T-cell (primary cell): ENCODE measurements around the gene CATSPERD. TPM values are rescaled to one million over a fixed set of nuclear protein-coding genes. Genes with fewer than 3 reads are reported as not detected.

Experiments used
- ATAC-seq, 4 experiments: fragments of 200-7000 bp in 3 of 4; fragments of 150-1000 bp in 1 of 4; cut with Tn5 transposase; replicated peaks in 1 of 4; 1 replicate in 3 of 4; 2 replicates in 1 of 4; pipeline ENCODE4 v1.10.0; 2021; ENCODE audit warnings: moderate library complexity in 3 of 4, mild to moderate bottlenecking in 2 of 4, moderate number of reproducible peaks in 1 of 4
- CTCF ChIA-PET, 2 donors: fragments of 300-600 bp; sonication (Branson Sonifier 250); formaldehyde crosslinking; loops; one replicate each; lab custom pipeline; 2022; ENCODE audit warnings: antibody characterized with exemption in 2 of 2; lab: Charles Lee
- POLR2A ChIA-PET, 2 donors: fragments of 300-600 bp; sonication (Branson Sonifier 250); formaldehyde crosslinking; loops; one replicate each; lab custom pipeline; 2022; ENCODE audit warnings: antibody characterized with exemption in 2 of 2; lab: Charles Lee
- DNase-seq, 35 experiments: peaks; one replicate each; pipeline versions ENCODE4 v3.0.0 to v3.0.0-alpha.2; 2013 to 2023
- H3K27ac ChIP-seq: one replicate; pipeline ENCODE4 v1.5.1; 2013; ENCODE audit warnings: low read length
- H3K27me3 ChIP-seq, 2 experiments: replicated peaks in 1 of 2; 1 replicate in 1 of 2; 2 replicates in 1 of 2; pipeline versions ENCODE4 v1.6.1 to v1.7.0; 2013; ENCODE audit warnings: low read length in 1 of 2, mixed read lengths in 1 of 2; ENCODE audit not compliant: control insufficient read depth in 2 of 2, insufficient read depth in 2 of 2; ENCODE audit errors: extremely low read depth in 1 of 2
- H3K36me3 ChIP-seq, 2 donors: 1 replicate in 1 of 2; 2 replicates in 1 of 2; pipeline versions ENCODE4 v1.6.1 to v1.7.0; 2013; ENCODE audit warnings: low read length in 1 of 2; ENCODE audit not compliant: control insufficient read depth in 2 of 2, insufficient read depth in 1 of 2; ENCODE audit errors: extremely low read depth in 1 of 2
- H3K4me1 ChIP-seq, 2 experiments: 1 replicate in 1 of 2; 2 replicates in 1 of 2; pipeline versions ENCODE4 v1.6.1 to v1.7.0; 2013; ENCODE audit warnings: low read length in 2 of 2, mixed read lengths in 1 of 2; ENCODE audit not compliant: insufficient read depth in 2 of 2, control insufficient read depth in 1 of 2; ENCODE audit errors: extremely low read depth in 1 of 2
- H3K4me3 ChIP-seq, 2 donors: 1 replicate in 1 of 2; 2 replicates in 1 of 2; pipeline versions ENCODE4 v1.5.1 to v1.7.0; 2013; ENCODE audit warnings: mild to moderate bottlenecking in 2 of 2, low read length in 1 of 2, moderate library complexity in 1 of 2; ENCODE audit not compliant: control insufficient read depth in 1 of 2; ENCODE audit errors: extremely low read depth in 1 of 2
- H3K9me3 ChIP-seq: 2 replicates; pipeline ENCODE4 v1.7.0; 2013
- H3K27ac Mint-ChIP-seq, 2 donors: one replicate each; pipeline ENCODE4 v1.8.0; 2020 to 2021; ENCODE audit warnings: mild to moderate bottlenecking in 2 of 2, mixed read lengths in 2 of 2
- H3K27me3 Mint-ChIP-seq, 2 donors: one replicate each; pipeline ENCODE4 v1.8.0; 2021 to 2022; ENCODE audit warnings: mixed read lengths in 2 of 2
- H3K36me3 Mint-ChIP-seq: one replicate; pipeline ENCODE4 v1.8.0; 2021; ENCODE audit warnings: mixed read lengths
- H3K4me1 Mint-ChIP-seq, 3 donors: one replicate each; pipeline ENCODE4 v1.8.0; 2020 to 2022; ENCODE audit warnings: mixed read lengths in 3 of 3, mild to moderate bottlenecking in 1 of 3
- H3K4me3 Mint-ChIP-seq, 3 donors: one replicate each; pipeline ENCODE4 v1.8.0; 2020 to 2022; ENCODE audit warnings: mild to moderate bottlenecking in 3 of 3, mixed read lengths in 3 of 3, moderate library complexity in 3 of 3
- H3K9me3 Mint-ChIP-seq, 3 donors: one replicate each; pipeline ENCODE4 v1.8.0; 2020 to 2022; ENCODE audit warnings: mixed read lengths in 3 of 3
- WGBS: methylation state at CpG from one replicate; pipeline ENCODE4 v1.1.5; 2013; ENCODE audit warnings: missing lambda C conversion rate; ENCODE audit not compliant: insufficient coverage; 5-methylcytosine and 5-hydroxymethylcytosine counted together
- total RNA-seq, 35 experiments: library from RNA in 6 of 35; stranded (reverse) in 6 of 35; fragments of 120-200 nt in 1 of 35; gene quantifications; one replicate each; pipeline versions ENCODE4 v1.2.1 to v1.2.4 and lab custom pipeline; 2013 to 2026

CATSPERD gene
- total RNA-seq, 5 donors from 2014 or later (not counting 1 experiment from before 2014, with no cell fraction given), result not detected

- Mint-ChIP-seq H3K27me3 (peaks cover 1 to 8% of the 10 kb centered on the region in 2 donors), H3K27ac (no peak overlapping the region), H3K9me3 (no peaks in the 10 kb centered on the region), H3K4me1 (no peaks in the 10 kb centered on the region), H3K36me3 (no peaks in the 10 kb centered on the region), H3K4me3 (no peak overlapping the region)
- no peaks in the 10 kb centered on the region for H3K4me1 ChIP-seq
- 83% methylated on average over 7 of the region's 10 CpGs for WGBS
- peaks cover 0 to 15% of the 10 kb centered on the region in 2 experiments for H3K27me3 ChIP-seq
- ATAC-seq (no peak), DNase-seq (no peak)
- CTCF ChIA-PET, result interaction anchor here in 1 of 2 donors (0.7 kb wide), 1 partner anchor 19 kb away, joined by 4 read pairs; no protein-coding TSS in a partner anchor
- POLR2A ChIA-PET, result no interaction called here
- no peaks in the 10 kb centered on the region for H3K9me3 ChIP-seq
- no peak overlapping the region for H3K4me3 ChIP-seq
- H3K36me3 ChIP-seq, result no peaks in the 10 kb centered on the region
- H3K27ac ChIP-seq, result no peak overlapping the region
Observed at GRCh38 chr19:5818594-5818993, 98.2 kb downstream of the CATSPERD start.

- CTCF ChIA-PET, result no interaction called here
- H3K4me1 ChIP-seq, result no peaks in the 10 kb centered on the region
- ATAC-seq (no peak), DNase-seq (no peak)
- no peak overlapping the region for H3K4me3 ChIP-seq
- no peaks in the 10 kb centered on the region for H3K4me1 Mint-ChIP-seq
- no peak overlapping the region for H3K4me3 Mint-ChIP-seq
- 68% methylated on average over 3 of the region's 6 CpGs for WGBS
- no peaks in the 10 kb centered on the region for H3K36me3 Mint-ChIP-seq
- no peaks in the 10 kb centered on the region for H3K36me3 ChIP-seq
- no peak overlapping the region for H3K27ac Mint-ChIP-seq
- H3K9me3 Mint-ChIP-seq, result no peaks in the 10 kb centered on the region
- peaks cover 0 to 10% of the 10 kb centered on the region in 2 experiments for H3K27me3 ChIP-seq
- POLR2A ChIA-PET, result interaction anchor here in 1 of 2 donors (0.7 kb wide), 1 partner anchor 14 kb away, joined by 7 read pairs; no protein-coding TSS in a partner anchor
- H3K27me3 Mint-ChIP-seq, result peaks cover 1 to 8% of the 10 kb centered on the region in 2 donors
- H3K9me3 ChIP-seq, result no peaks in the 10 kb centered on the region
- H3K27ac ChIP-seq, result no peak overlapping the region
Observed at GRCh38 chr19:5820785-5821184, 100.3 kb downstream of the CATSPERD start.

GRCh38 chr19:5821521-5822180, 101.2 kb downstream of the CATSPERD start:
- Histone ChIP-seq H3K4me1 (peaks cover 0 to 5% of the 10 kb centered on the region in 2 experiments), H3K27ac (no peak overlapping the region), H3K9me3 (no peaks in the 10 kb centered on the region), H3K36me3 (no peaks in the 10 kb centered on the region), H3K27me3 (peaks cover 0 to 10% of the 10 kb centered on the region in 2 experiments), H3K4me3 (no peak overlapping the region)
- ChIA-PET POLR2A (no interaction called here), CTCF (no interaction called here)
- Mint-ChIP-seq H3K27ac (no peak overlapping the region), H3K9me3 (no peaks in the 10 kb centered on the region), H3K4me1 (peaks cover 0 to 3% (median 3%) of the 10 kb centered on the region in 3 donors), H3K36me3 (no peaks in the 10 kb centered on the region), H3K27me3 (peaks cover 0 to 6% of the 10 kb centered on the region in 2 donors), H3K4me3 (no peak overlapping the region)
- ATAC-seq, result no peak
- 78% methylated on average over 7 of the region's 8 CpGs for WGBS
- no peak for DNase-seq

DNA sequence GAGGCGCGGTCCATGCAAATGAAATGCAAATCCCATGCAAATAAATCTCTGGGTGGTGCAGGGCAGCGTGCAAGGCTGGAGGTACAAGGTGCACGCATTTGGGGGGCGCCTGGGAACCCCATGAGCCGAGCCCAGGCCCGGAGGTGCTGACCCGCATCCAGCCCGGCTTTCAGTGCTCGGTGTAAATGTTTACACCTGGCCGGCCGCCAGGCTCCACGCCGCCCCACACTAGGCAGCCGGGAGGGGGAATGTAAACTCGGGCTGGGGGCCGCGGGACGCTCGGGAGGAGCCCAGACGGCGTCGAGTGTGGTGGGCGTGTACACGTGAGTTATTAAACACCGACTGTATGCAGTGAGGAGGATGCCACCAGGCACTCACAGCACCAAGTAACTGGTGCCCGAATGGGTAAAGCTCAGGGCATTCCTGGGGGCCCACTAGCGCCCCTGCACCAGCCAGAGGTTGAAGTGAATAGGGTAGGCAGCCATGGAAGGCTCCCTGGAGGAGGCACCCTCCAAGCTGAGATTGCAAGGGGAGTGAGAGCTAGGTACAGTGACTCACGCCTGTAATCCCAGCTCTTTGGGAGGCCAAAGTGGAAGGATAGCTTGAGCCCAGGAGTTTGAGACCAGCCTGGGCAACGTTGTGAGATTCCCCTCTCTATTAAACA, 101.9 kb downstream of the CATSPERD start:
- H3K4me1 ChIP-seq, result peaks cover 0 to 11% of the 10 kb centered on the region in 2 experiments
- ATAC-seq (no peak), DNase-seq (no peak)
- Mint-ChIP-seq H3K4me3 (no peak overlapping the region), H3K36me3 (no peaks in the 10 kb centered on the region), H3K4me1 (peaks cover 5 to 10% (median 10%) of the 10 kb centered on the region in 3 donors), H3K27me3 (no peaks in the 10 kb centered on the region), H3K27ac (no peak overlapping the region), H3K9me3 (no peaks in the 10 kb centered on the region)
- H3K27me3 ChIP-seq, result peaks cover 0 to 10% of the 10 kb centered on the region in 2 experiments
- WGBS, result 74% methylated on average over 26 of the region's 30 CpGs
- no peak overlapping the region for H3K27ac ChIP-seq
- H3K4me3 ChIP-seq, result no peak overlapping the region
- CTCF ChIA-PET, result no interaction called here
- no peaks in the 10 kb centered on the region for H3K9me3 ChIP-seq
- no peaks in the 10 kb centered on the region for H3K36me3 ChIP-seq
- POLR2A ChIA-PET, result interaction anchor here in 1 of 2 donors (0.6 kb wide), 1 partner anchor 76 kb away, joined by 3 read pairs; no protein-coding TSS in a partner anchor

DNA sequence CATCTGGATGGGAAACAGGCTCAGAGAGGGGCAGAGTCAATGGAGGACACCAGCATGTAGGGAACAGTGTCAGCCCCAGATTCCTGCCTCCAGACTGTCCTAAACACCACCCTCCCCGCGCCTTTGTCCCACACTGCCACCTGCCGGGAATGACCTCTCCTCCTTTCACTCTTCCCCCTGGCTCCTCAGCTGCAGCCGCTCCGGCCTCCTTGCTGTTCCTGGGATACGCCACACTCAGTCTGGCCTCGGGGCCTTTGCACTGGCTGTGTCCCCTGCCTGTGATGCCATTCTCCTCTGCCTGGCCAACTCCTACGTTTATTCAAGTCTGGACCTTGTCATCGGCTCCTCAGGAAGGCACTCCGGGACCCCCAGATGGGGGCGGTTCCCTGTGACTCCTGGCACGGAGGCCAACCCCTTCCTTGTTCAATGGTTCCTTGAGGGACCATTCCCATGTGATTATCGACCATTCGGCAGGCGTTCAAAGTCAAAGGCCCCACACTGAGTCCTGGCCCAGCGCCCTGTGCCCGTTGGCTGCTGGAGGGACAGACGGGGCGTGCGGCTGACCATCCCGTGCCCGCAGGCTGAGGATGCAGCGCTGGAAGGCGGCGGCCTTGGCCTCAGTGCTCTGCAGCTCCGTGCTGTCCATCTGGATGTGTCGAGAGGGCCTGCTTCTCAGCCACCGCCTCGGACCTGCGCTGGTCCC, 103.3 kb downstream of the CATSPERD start:
- Histone ChIP-seq H3K4me3 (no peak overlapping the region), H3K27ac (no peak overlapping the region), H3K9me3 (no peaks in the 10 kb centered on the region), H3K4me1 (peaks cover 5 to 20% of the 10 kb centered on the region in 2 experiments), H3K36me3 (no peaks in the 10 kb centered on the region), H3K27me3 (peaks cover 0 to 12% of the 10 kb centered on the region in 2 experiments)
- POLR2A ChIA-PET, result no interaction called here
- no peaks in the 10 kb centered on the region for H3K36me3 Mint-ChIP-seq
- H3K27me3 Mint-ChIP-seq, result no peaks in the 10 kb centered on the region
- H3K27ac Mint-ChIP-seq, result no peak overlapping the region
- peaks cover 13 to 17% (median 15%) of the 10 kb centered on the region in 3 donors for H3K4me1 Mint-ChIP-seq
- no peak overlapping the region for H3K4me3 Mint-ChIP-seq
- DNase-seq, result no peak
- CTCF ChIA-PET, result no interaction called here
- no peak for ATAC-seq
- no peaks in the 10 kb centered on the region for H3K9me3 Mint-ChIP-seq
- WGBS, result 90% methylated on average over 30 of the region's 30 CpGs

- 100% methylated on average over 8 of the region's 10 CpGs for WGBS
- H3K36me3 ChIP-seq, result no peaks in the 10 kb centered on the region
- H3K4me1 Mint-ChIP-seq, result peaks cover 14 to 17% (median 15%) of the 10 kb centered on the region in 3 donors
- no peaks in the 10 kb centered on the region for H3K27me3 Mint-ChIP-seq
- H3K36me3 Mint-ChIP-seq, result no peaks in the 10 kb centered on the region
- peak overlapping the region in 1 of 2 donors; percentile 36 for H3K27ac Mint-ChIP-seq
- no peaks in the 10 kb centered on the region for H3K9me3 ChIP-seq
- no peaks in the 10 kb centered on the region for H3K9me3 Mint-ChIP-seq
- no peak overlapping the region for H3K27ac ChIP-seq
- ChIA-PET POLR2A (no interaction called here), CTCF (no interaction called here)
- H3K4me1 ChIP-seq, result peaks cover 6 to 29% of the 10 kb centered on the region in 2 experiments
- no peak overlapping the region for H3K4me3 Mint-ChIP-seq
- ATAC-seq (no peak), DNase-seq (no peak)
- H3K27me3 ChIP-seq, result peaks cover 0 to 18% of the 10 kb centered on the region in 2 experiments
- H3K4me3 ChIP-seq, result no peak overlapping the region
Observed at GRCh38 chr19:5824751-5825150, 104.3 kb downstream of the CATSPERD start.
